HCT116 (cell line): ENCODE results near the gene CDCP1. TPM values are rescaled to one million over a fixed set of nuclear protein-coding genes. Genes with fewer than 3 reads are reported as not detected.

Experiments
- ATAC-seq: fragments of 200-7000 bp; cut with Tn5 transposase; 2 replicates; pipeline ENCODE4 v1.9.1; 2020; ENCODE audit warnings: mild to moderate bottlenecking, moderate library complexity
- BruUV-seq: library from RNA; stranded (reverse); fragments of 400-500 nt; replicated peaks from 2 replicates; lab custom pipeline; 2021; lab: Mats Ljungman, UMichigan
- CTCF ChIA-PET: fragments of 300-600 bp; sonication (Branson Sonifier 250); formaldehyde crosslinking; loops from one replicate; lab custom pipeline; 2021; ENCODE audit warnings: antibody characterized with exemption; lab: Charles Lee
- POLR2A ChIA-PET: fragments of 300-600, 350-600 bp; sonication (Branson Sonifier 250); formaldehyde crosslinking; loops from one replicate; lab custom pipeline; 2021; ENCODE audit warnings: antibody characterized with exemption; lab: Charles Lee
- RAD21 ChIA-PET, 2 experiments: fragments of 300-600 bp; sonication (Branson Sonifier 250); formaldehyde crosslinking; loops; one replicate each; lab custom pipeline; 2023; ENCODE audit warnings: low total read pairs in 2 of 2; ENCODE audit not compliant: uncharacterized antibody in 2 of 2, unreplicated experiment in 2 of 2, low non-redundant PET in 1 of 2; lab: Charles Lee
- DNase-seq: peaks from one replicate; pipeline ENCODE4 v3.0.0-alpha.2; 2010; ENCODE audit warnings: low read depth, low spot score
- H2AFZ ChIP-seq: fragments of 200-600 bp; shearing (Covaris generic), sonication (generic); 2 replicates; pipeline ENCODE4 v1.6.1; 2017; ENCODE audit warnings: low read depth, mixed run types, mixed read lengths, antibody characterized with exemption, low read length; ENCODE audit not compliant: poor library complexity, severe bottlenecking
- H3K27ac ChIP-seq: 2 replicates; pipeline ENCODE4 v1.5.1; 2012; ENCODE audit warnings: low read depth, low read length
- H3K27me3 ChIP-seq: fragments of 200-600 bp; sonication (generic); 2 replicates; pipeline ENCODE4 v1.6.1; 2016; ENCODE audit warnings: mixed run types, low read length, mixed read lengths; ENCODE audit not compliant: insufficient read depth
- H3K36me3 ChIP-seq, 2 experiments: fragments of 200-500 bp in 1 of 2; fragments of 200-600 bp in 1 of 2; sonication (Bioruptor generic) in 1 of 2; sonication (generic) in 1 of 2; 2 replicates each; pipeline versions ENCODE4 v1.5.1 to v1.6.1; 2014 to 2016; ENCODE audit warnings: low read length in 2 of 2, inconsistent platforms in 1 of 2, mixed read lengths in 1 of 2, mixed run types in 1 of 2; ENCODE audit not compliant: insufficient read depth in 2 of 2, control insufficient read depth in 1 of 2
- H3K4me1 ChIP-seq, 2 experiments: fragments of 200-600 bp in 1 of 2; sonication (generic) in 1 of 2; 2 replicates each; pipeline versions ENCODE4 v1.5.1 to v1.6.1; 2012 to 2017; ENCODE audit warnings: low read length in 2 of 2, inconsistent platforms in 1 of 2, mild to moderate bottlenecking in 1 of 2, mixed read lengths in 1 of 2, mixed run types in 1 of 2, moderate library complexity in 1 of 2; ENCODE audit not compliant: insufficient read depth in 2 of 2, control insufficient read depth in 1 of 2
- H3K4me2 ChIP-seq: fragments of 200-600 bp; sonication (generic); 2 replicates; pipeline ENCODE4 v1.6.1; 2017; ENCODE audit warnings: mixed run types, low read length, mixed read lengths
- H3K4me3 ChIP-seq, 2 experiments: fragments of 200-600 bp in 1 of 2; sonication (generic) in 1 of 2; replicated peaks in 1 of 2; 2 replicates each; pipeline ENCODE4 v1.5.1; 2011 to 2016; ENCODE audit warnings: low read length in 2 of 2, control low read depth in 1 of 2, low read depth in 1 of 2, mild to moderate bottlenecking in 1 of 2, mixed read lengths in 1 of 2, mixed run types in 1 of 2
- H3K79me2 ChIP-seq: fragments of 200-600 bp; sonication (generic); 2 replicates; pipeline ENCODE4 v1.6.1; 2017; ENCODE audit warnings: mild to moderate bottlenecking, mixed run types, low read length, moderate library complexity, mixed read lengths; ENCODE audit not compliant: insufficient read depth
- H3K9ac ChIP-seq: fragments of 200-600 bp; sonication (generic); 2 replicates; pipeline ENCODE4 v1.6.1; 2016; ENCODE audit warnings: low read length, mixed read lengths
- H3K9me2 ChIP-seq: fragments of 200-600 bp; sonication (generic), shearing (Covaris generic); 2 replicates; pipeline ENCODE4 v1.6.1; 2017; ENCODE audit warnings: mixed run types, mild to moderate bottlenecking, moderate library complexity; ENCODE audit not compliant: insufficient read depth
- H3K9me3 ChIP-seq, 2 experiments: fragments of 200-500 bp in 1 of 2; fragments of 200-600 bp in 1 of 2; sonication (Bioruptor generic) in 1 of 2; sonication (generic) in 1 of 2; 2 replicates each; pipeline ENCODE4 v1.6.1; 2014 to 2017; ENCODE audit warnings: low read length in 2 of 2, mixed read lengths in 2 of 2, inconsistent platforms in 1 of 2, low read depth in 1 of 2, mild to moderate bottlenecking in 1 of 2, mixed run types in 1 of 2, moderate library complexity in 1 of 2; ENCODE audit not compliant: control insufficient read depth in 1 of 2, insufficient read depth in 1 of 2
- H4K20me1 ChIP-seq: fragments of 200-600 bp; sonication (generic), shearing (Covaris generic); 2 replicates; pipeline ENCODE4 v1.6.1; 2017; ENCODE audit warnings: mixed run types, mild to moderate bottlenecking, moderate library complexity; ENCODE audit not compliant: insufficient read depth
- ATF3 ChIP-seq: IDR thresholded peaks from 2 replicates; pipeline ENCODE4 v1.6.1; 2012
- CEBPB ChIP-seq: IDR thresholded peaks from 2 replicates; pipeline ENCODE4 v1.6.1; 2012; ENCODE audit warnings: low read depth
- CTCF ChIP-seq, 3 experiments: fragments of 200-600 bp in 1 of 3; sonication (generic) in 1 of 3; IDR thresholded peaks in 2 of 3; conservative IDR thresholded peaks in 1 of 3; 2 replicates each; pipeline ENCODE4 v1.5.1; 2012 to 2017; ENCODE audit warnings: low read depth in 2 of 3, low read length in 2 of 3, antibody characterized with exemption in 1 of 3, borderline replicate concordance in 1 of 3, control low read depth in 1 of 3, mild to moderate bottlenecking in 1 of 3, mixed read lengths in 1 of 3, mixed run types in 1 of 3, moderate library complexity in 1 of 3; ENCODE audit not compliant: insufficient read depth in 1 of 3
- EGR1 ChIP-seq: IDR thresholded peaks from 2 replicates; pipeline ENCODE4 v1.6.1; 2012; ENCODE audit warnings: low read depth
- ELF1 ChIP-seq: IDR thresholded peaks from 2 replicates; pipeline ENCODE4 v1.6.1; 2012; ENCODE audit warnings: low read depth, borderline replicate concordance
- EZH2phosphoT487 ChIP-seq: fragments of 200-600 bp; IDR thresholded peaks from 2 replicates; pipeline ENCODE4 v1.6.1; 2018; ENCODE audit warnings: antibody characterized with exemption, borderline replicate concordance
- FOSL1 ChIP-seq: IDR thresholded peaks from 2 replicates; pipeline ENCODE4 v1.6.1; 2012; ENCODE audit warnings: low read depth
- JUND ChIP-seq: IDR thresholded peaks from 2 replicates; pipeline ENCODE4 v1.6.1; 2012
- POLR2A ChIP-seq: IDR thresholded peaks from 2 replicates; pipeline ENCODE4 v1.7.0; 2011; ENCODE audit warnings: borderline replicate concordance; ENCODE audit not compliant: insufficient read depth, insufficient read length; ENCODE audit errors: extremely low read depth
- POLR2AphosphoS5 ChIP-seq: IDR thresholded peaks from 2 replicates; pipeline ENCODE4 v1.6.1; 2011; ENCODE audit warnings: mild to moderate bottlenecking, low read depth, low read length, moderate library complexity
- RAD21 ChIP-seq: IDR thresholded peaks from 2 replicates; pipeline ENCODE4 v1.6.1; 2012; ENCODE audit warnings: low read depth, mild to moderate bottlenecking
- SIN3A ChIP-seq: IDR thresholded peaks from 2 replicates; pipeline ENCODE4 v1.6.1; 2012; ENCODE audit warnings: low read depth
- SP1 ChIP-seq: IDR thresholded peaks from 2 replicates; pipeline ENCODE4 v1.6.1; 2012; ENCODE audit warnings: low read depth
- SRF ChIP-seq: IDR thresholded peaks from 2 replicates; pipeline ENCODE4 v1.6.1; 2012; ENCODE audit warnings: low read depth
- TCF7L2 ChIP-seq: IDR thresholded peaks from 2 replicates; pipeline ENCODE4 v1.7.0; 2011; ENCODE audit warnings: borderline replicate concordance, inconsistent platforms; ENCODE audit not compliant: insufficient read depth, insufficient read length; ENCODE audit errors: extremely low read depth
- YY1 ChIP-seq: IDR thresholded peaks from 2 replicates; pipeline ENCODE4 v1.6.1; 2011; ENCODE audit warnings: low read length, low read depth, moderate library complexity, mild to moderate bottlenecking; ENCODE audit not compliant: insufficient replicate concordance; ENCODE audit errors: extremely low read depth
- ZNF274 ChIP-seq: fragments of 200-500 bp; sonication (Bioruptor generic); IDR thresholded peaks from 2 replicates; pipeline ENCODE4 v1.6.1; 2014; ENCODE audit warnings: mild to moderate bottlenecking, low read depth, low read length, inconsistent platforms
- intact Hi-C: fragments of 100-400 bp; cut with micrococcal nuclease; formaldehyde crosslinking; loops from 2 replicates; pipeline ENCODE4 v1.10.0; 2022
- total RNA-seq: library from RNA; stranded (reverse); gene quantifications from one replicate; pipeline ENCODE4 v1.2.1, GENCODE V29; 2021; ENCODE audit not compliant: unreplicated experiment

The CDCP1 gene
- total RNA-seq, 1 experiment from 2014 or later = 196 TPM

DNA sequence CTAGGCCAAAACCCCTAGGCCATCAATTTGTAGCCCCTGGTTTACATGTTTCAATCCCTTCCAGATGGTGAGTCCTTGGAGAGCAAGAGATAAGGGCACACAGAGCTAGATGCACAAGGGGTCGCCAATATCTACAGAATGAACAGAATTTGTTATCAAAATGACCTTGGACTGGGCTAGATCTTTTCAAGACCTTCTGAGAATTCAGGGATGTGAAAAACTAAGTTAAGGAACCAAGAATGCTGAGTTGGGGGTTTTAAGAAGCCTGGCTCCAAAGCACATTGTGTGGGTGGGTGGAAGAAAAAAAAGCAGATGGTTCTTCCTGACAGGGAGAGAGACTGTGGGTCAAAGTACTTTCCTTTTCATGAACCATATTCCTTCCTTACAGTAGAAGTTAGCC is 10.2 kb downstream of the CDCP1 start:
- Histone ChIP-seq H3K9ac (peak overlapping the region; percentile 17), H3K4me1 (peaks cover 90 to 100% of the 10 kb centered on the region in 2 experiments), H2AFZ (no peak overlapping the region), H3K9me3 (no peaks in the 10 kb centered on the region), H3K27ac (peak overlapping the region; percentile 92), H3K4me2 (peak overlapping the region; percentile 55), H3K27me3 (no peaks in the 10 kb centered on the region), H3K36me3 (peaks cover 0 to 22% of the 10 kb centered on the region in 2 experiments; a peak in 1 of 4 replicates), H3K9me2 (no peaks in the 10 kb centered on the region), H3K4me3 (no peak overlapping the region), H3K79me2 (peaks cover 96% of the 10 kb centered on the region), H4K20me1 (peaks cover 9% of the 10 kb centered on the region; the same call in 1 of the 2 replicates)
- intact Hi-C loops = no loop called here
- DNase-seq (no peak), ATAC-seq (no peak)
- ChIA-PET CTCF (interaction anchor here (1.0 kb wide), 1 partner anchor 74 kb away, joined by 4 read pairs; no protein-coding TSS in a partner anchor), POLR2A (interaction anchor here (0.9 to 4.4 kb wide), 5 partner anchors 9 to 64 kb away, joined by 3 to 31 read pairs (median 4); partner anchors contain the start of gene CDCP1), RAD21 (no interaction called here)
- BruUV-seq = no TSS peak
- no peak for TF ChIP-seq FOSL1
- TF ChIP-seq POLR2AphosphoS5 = peak; percentile 20; the same call in 1 of the 2 replicates

GRCh38 chr3:45134758-45135521 is 11.2 kb downstream of the CDCP1 start:
- H3K9me3 ChIP-seq = no peaks in the 10 kb centered on the region
- H3K27ac ChIP-seq = peak overlapping the region; percentile 92
- H3K4me3 ChIP-seq = 0 out of 4 replicates have a peak overlapping the region, but pooled peaks of 1 of the 2 experiments have one; percentile 2
- H3K9ac ChIP-seq = peak overlapping the region; percentile 45
- H3K36me3 ChIP-seq = peaks cover 0 to 32% of the 10 kb centered on the region in 2 experiments; a peak in 1 of 4 replicates
- no peak for ATAC-seq
- H3K4me1 ChIP-seq = peaks cover 89 to 100% of the 10 kb centered on the region in 2 experiments
- ChIA-PET CTCF (interaction anchor here (1.2 kb wide), 1 partner anchor 94 kb away, joined by 3 read pairs; no protein-coding TSS in a partner anchor), POLR2A (interaction anchor here (0.8 to 4.4 kb wide), 9 partner anchors 10 to 76 kb away, joined by 3 to 31 read pairs (median 3); partner anchors contain the start of gene CDCP1), RAD21 (no interaction called here)
- no TSS peak for BruUV-seq
- no peak overlapping the region for H2AFZ ChIP-seq
- H3K4me2 ChIP-seq = peak overlapping the region; percentile 55
- no peaks in the 10 kb centered on the region for H3K27me3 ChIP-seq
- intact Hi-C loops = loop anchor here (1.0 kb wide), 2 partner anchors 11 to 65 kb away; no protein-coding TSS in a partner anchor
- peaks cover 96% of the 10 kb centered on the region for H3K79me2 ChIP-seq
- peaks cover 11% of the 10 kb centered on the region; the same call in 1 of the 2 replicates for H4K20me1 ChIP-seq
- H3K9me2 ChIP-seq = no peaks in the 10 kb centered on the region
- DNase-seq = no peak
- no peak for TF ChIP-seq POLR2A
- no peak for TF ChIP-seq ATF3
- no peak for TF ChIP-seq ELF1
- TF ChIP-seq RAD21 = no peak
- no peak for TF ChIP-seq POLR2AphosphoS5
- TF ChIP-seq YY1 = no peak
- TF ChIP-seq SRF = no peak
- TF ChIP-seq JUND = no peak
- TF ChIP-seq CTCF (IDR thresholded peaks at IDR 0.05 in 2 of 3, conservative IDR thresholded peaks at IDR 0.05 in 1 of 3; ENCODE audit: borderline replicate concordance in 1 of 3, insufficient read depth in 1 of 3, low read depth in 2 of 3, low read length in 2 of 3) = no peak
- no peak for TF ChIP-seq ZNF274
- no peak for TF ChIP-seq EZH2phosphoT487
- TF ChIP-seq SIN3A = no peak
- no peak for TF ChIP-seq CEBPB
- no peak for TF ChIP-seq TCF7L2
- no peak for TF ChIP-seq EGR1
- no peak for TF ChIP-seq SP1
